GM12872 (cell line): Measurements from ENCODE around the gene BACE1-AS.

Experiments
- TF ChIP-seq, protein P1 (sequence below): IDR thresholded peaks from 3 replicates; pipeline ENCODE4 v1.5.1; 2011; ENCODE audit warnings: low read depth, mild to moderate bottlenecking, low read length, moderate library complexity; ENCODE audit not compliant: insufficient read depth

BACE1-AS gene

DNA sequence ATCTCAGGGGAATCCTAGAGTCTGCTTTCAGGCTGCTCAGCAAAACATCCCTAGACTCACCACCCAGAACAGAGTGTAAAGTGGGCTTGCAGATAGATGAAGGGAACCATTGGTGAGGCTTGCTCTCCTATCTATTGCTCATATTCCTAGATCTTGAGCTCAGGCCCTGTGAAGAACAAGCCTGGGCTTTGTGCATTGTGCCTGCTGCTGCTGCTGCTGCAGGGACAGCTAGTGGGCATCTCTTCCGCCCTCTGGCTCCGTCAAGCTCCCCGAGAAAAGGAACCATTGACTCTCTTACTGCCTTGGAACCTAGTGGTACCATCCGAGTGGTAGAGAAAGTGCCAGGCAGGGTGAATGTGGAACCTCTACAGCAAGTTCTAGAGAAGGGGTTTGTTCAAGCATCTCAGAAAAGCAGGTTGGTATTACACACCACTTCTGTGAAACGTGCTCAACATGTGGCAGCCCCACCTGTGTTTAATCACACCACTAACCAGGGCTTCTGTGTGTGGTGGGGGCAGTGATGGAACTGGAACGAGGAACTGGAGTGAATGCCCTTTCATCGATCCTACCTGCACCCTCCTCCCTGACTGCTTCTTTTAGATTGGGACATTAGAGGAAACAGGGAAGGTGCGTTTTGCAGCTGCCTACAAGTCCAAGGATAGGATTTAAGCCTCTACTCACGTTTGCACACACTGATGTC is 4.4 kb downstream of the BACE1-AS start:
- TF ChIP-seq, protein P1, sequence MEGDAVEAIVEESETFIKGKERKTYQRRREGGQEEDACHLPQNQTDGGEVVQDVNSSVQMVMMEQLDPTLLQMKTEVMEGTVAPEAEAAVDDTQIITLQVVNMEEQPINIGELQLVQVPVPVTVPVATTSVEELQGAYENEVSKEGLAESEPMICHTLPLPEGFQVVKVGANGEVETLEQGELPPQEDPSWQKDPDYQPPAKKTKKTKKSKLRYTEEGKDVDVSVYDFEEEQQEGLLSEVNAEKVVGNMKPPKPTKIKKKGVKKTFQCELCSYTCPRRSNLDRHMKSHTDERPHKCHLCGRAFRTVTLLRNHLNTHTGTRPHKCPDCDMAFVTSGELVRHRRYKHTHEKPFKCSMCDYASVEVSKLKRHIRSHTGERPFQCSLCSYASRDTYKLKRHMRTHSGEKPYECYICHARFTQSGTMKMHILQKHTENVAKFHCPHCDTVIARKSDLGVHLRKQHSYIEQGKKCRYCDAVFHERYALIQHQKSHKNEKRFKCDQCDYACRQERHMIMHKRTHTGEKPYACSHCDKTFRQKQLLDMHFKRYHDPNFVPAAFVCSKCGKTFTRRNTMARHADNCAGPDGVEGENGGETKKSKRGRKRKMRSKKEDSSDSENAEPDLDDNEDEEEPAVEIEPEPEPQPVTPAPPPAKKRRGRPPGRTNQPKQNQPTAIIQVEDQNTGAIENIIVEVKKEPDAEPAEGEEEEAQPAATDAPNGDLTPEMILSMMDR, result no peak

DNA sequence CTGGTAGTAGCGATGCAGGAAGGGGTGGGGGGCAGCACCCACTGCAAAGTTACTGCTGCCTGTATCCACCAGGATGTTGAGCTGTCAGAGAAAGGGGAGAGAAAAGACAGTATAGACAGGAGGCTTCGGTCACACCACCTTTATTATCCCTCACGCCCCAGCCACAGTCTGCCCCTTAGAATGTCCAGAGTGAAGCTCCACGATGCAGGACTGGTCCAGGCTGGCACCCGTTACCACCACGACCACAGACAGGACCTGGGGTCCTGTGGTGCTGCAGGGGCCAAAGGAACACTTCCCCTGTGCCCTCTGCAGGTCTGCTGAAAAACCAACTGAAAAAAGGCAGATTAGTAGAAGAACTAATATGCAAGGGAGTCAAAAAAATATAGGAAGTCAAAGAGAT is 5.7 kb downstream of the BACE1-AS start:
- TF ChIP-seq, protein P1, result no peak

DNA sequence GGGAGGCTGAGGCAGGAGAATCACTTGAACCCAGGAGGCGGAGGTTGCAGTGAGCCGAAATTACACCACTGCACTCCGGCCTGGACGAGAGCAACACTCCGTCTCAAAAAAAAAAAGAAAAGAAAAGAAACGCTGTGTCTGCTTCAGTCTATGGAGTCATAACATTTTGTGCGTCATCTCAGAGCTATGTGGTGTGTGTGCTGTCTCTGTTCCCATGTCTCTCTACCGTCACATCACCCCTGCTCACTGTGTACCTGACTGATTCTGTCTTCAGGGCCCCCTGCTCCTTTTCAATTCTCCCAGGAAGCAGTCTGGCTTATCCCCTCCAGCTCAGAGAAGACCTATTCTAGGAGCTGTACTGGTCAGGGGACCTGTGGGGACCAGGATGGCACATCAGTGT is 7.0 kb downstream of the BACE1-AS start:
- TF ChIP-seq, protein P1, result no peak

DNA sequence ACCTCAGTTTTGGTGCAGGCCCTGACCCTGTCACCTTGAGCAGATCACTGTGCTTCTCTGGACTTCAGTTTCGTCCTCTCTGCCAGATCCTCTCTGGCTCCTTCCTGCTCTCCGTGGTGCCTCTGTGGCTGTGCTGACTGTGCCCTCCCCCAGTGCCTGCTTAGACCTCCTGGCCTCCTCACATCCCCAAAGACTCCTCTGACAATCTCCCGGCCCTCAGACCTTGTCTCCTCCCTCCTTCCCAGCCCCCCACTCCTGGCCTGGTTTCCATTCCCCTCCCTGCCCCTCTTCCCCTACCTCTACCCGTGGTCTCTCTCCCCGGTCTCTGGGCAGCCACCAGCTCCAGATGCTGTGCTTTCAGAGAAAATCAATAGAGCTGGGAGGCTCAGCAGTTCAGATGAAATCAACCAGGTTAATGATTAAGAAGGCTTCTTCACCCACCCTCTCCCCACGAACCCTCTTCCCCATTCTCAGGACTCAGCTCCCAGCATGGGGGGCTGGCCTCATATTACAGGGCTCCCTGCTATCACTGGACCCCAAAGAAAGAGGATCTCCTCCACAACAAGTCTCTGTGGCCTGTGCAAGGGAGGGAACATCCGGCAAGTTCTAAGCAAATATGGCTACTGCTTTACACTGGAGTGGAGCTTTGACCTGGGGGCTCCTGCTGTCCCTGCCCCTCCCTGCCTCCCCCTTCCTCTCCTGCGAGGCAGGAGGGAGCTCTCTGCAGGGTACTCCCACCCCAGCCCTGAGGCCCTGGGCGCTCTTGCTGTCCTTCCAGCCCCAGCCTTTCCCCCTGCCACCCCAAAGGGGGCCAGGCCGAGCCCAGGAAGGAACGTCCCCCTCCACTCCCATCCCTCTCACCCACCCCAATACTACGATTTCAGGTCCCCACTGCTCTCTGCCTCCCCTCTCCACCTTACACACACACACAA is 8.5 kb downstream of the BACE1-AS start:
- TF ChIP-seq, protein P1, result no peak

DNA sequence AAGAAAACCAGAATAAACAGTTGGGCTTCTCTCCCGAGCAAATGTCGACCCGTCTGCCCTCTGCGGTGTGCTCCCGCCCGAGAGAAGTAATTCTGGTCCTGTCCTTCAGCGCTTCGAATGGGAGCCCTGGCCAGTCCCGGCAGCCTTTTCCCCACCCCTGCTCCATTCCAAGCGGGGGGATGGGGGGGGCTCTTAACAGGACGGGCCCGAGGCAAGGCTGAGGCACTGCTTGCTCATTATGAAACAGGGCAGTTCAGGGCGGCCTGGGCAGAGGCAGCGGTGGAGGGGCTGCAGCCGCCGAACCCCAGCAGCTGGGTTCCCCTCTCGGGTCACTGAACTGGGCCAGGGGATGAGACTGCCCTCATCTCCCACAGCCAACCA is 9.1 kb downstream of the BACE1-AS start:
- TF ChIP-seq, protein P1, result no peak

DNA sequence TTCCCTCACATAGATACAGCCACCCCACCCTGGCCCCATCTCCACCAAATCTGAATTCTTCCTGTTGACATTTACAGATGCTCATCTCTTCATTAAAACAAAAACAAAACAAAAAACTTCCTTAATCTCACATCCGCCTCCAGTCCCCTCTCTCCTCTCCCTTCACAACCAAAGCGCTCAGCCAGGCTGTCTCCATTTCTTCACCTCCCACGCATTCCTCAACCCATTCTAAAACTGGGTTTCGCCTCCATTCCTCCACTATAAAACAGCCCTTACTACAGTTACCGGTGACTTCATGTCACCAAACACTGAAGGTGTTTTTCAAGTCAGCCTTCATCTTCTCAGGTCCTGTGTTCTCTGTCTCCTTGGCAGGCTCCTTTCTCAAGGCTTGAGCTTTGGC is 9.6 kb downstream of the BACE1-AS start:
- TF ChIP-seq, protein P1, result no peak

DNA sequence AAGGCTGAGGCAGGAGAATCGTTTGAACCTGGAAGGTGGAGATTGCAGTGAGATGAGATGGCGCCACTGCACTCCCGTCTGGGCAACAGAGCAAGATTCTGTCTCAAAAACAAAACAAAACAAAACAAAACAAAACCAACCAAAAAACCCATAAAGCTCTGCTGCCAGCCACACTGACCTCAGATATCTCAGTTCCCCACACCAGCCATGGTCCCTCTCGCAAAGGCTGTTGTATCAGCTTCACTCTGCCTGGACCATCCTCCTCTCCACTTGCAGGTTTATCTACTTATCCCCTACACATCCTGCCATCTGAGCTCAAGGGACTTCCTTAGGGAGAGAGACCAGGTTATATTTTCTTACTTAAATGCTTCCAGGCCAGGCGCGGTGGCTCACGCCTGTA is 11.1 kb downstream of the BACE1-AS start:
- TF ChIP-seq, protein P1, result no peak
